Neural progenitor cell (in vitro differentiated cells): Measurements from ENCODE around the gene SFXN5. TPM values are rescaled to one million over a fixed set of nuclear protein-coding genes. Genes with fewer than 3 reads are reported as not detected.
"Not testable (repeated sequence)": the region's sequence is repeated elsewhere in the genome, so short reads cannot be mapped to it uniquely, and the experiment has no call there.

Experiments
- DNase-seq: peaks from one replicate; pipeline ENCODE4 v3.0.0-alpha.2; 2016; ENCODE audit warnings: low spot score
- H2AFZ ChIP-seq: fragments of 200-600 bp; sonication (generic); replicated peaks from 2 replicates; pipeline ENCODE4 v1.6.1; 2016; ENCODE audit warnings: antibody characterized with exemption
- H3F3A ChIP-seq: fragments of 200-600 bp; sonication (generic); 2 replicates; pipeline ENCODE4 v1.6.1; 2016; ENCODE audit warnings: antibody characterized with exemption, low read depth
- H3K27ac ChIP-seq: fragments of 200-600 bp; sonication (generic); 2 replicates; pipeline ENCODE4 v1.5.1; 2016; ENCODE audit warnings: mild to moderate bottlenecking
- H3K27me3 ChIP-seq: fragments of 200-600 bp; sonication (generic); 2 replicates; pipeline ENCODE4 v1.6.1; 2016; ENCODE audit warnings: mild to moderate bottlenecking, moderate library complexity
- H3K36me3 ChIP-seq: fragments of 200-600 bp; sonication (generic); 2 replicates; pipeline ENCODE4 v1.5.1; 2016
- H3K4me1 ChIP-seq: fragments of 200-600 bp; sonication (generic); 2 replicates; pipeline ENCODE4 v1.6.1; 2016; ENCODE audit warnings: mixed run types
- H3K4me2 ChIP-seq: fragments of 200-600 bp; sonication (generic); 2 replicates; pipeline ENCODE4 v1.6.1; 2016
- H3K4me3 ChIP-seq: fragments of 200-600 bp; sonication (generic); 2 replicates; pipeline ENCODE4 v1.5.1; 2016
- H3K79me2 ChIP-seq: fragments of 200-600 bp; sonication (generic); 2 replicates; pipeline ENCODE4 v1.6.1; 2016; ENCODE audit warnings: low read depth
- H3K9ac ChIP-seq: fragments of 200-600 bp; sonication (generic); 2 replicates; pipeline ENCODE4 v1.6.1; 2016
- H3K9me3 ChIP-seq: fragments of 200-600 bp; sonication (generic); 2 replicates; pipeline ENCODE4 v1.5.1; 2016; ENCODE audit warnings: low read depth
- H4K20me1 ChIP-seq: fragments of 200-600 bp; sonication (generic); 2 replicates; pipeline ENCODE4 v1.6.1; 2016; ENCODE audit warnings: low read depth
- H3K27ac Mint-ChIP-seq: 3 replicates; pipeline ENCODE4 v1.8.0; 2021; ENCODE audit warnings: mixed read lengths
- H3K27me3 Mint-ChIP-seq: 2 replicates; pipeline ENCODE4 v1.8.0; 2022; ENCODE audit warnings: low read depth, mild to moderate bottlenecking, inconsistent platforms, moderate library complexity, mixed read lengths; ENCODE audit not compliant: insufficient read depth
- H3K36me3 Mint-ChIP-seq: 3 replicates; pipeline ENCODE4 v1.8.0; 2021; ENCODE audit warnings: mixed read lengths
- H3K4me1 Mint-ChIP-seq: 3 replicates; pipeline ENCODE4 v1.8.0; 2021; ENCODE audit warnings: mixed read lengths
- H3K4me3 Mint-ChIP-seq: 3 replicates; pipeline ENCODE4 v1.8.0; 2021; ENCODE audit warnings: mild to moderate bottlenecking, moderate library complexity, mixed read lengths
- H3K9me3 Mint-ChIP-seq: 3 replicates; pipeline ENCODE4 v1.8.0; 2020; ENCODE audit warnings: mixed read lengths
- CTCF ChIP-seq: fragments of 200-600 bp; sonication (generic); IDR thresholded peaks from 2 replicates; pipeline ENCODE4 v1.5.1; 2017; ENCODE audit warnings: antibody characterized with exemption, mild to moderate bottlenecking
- EZH2 ChIP-seq: fragments of 200-600 bp; sonication (generic); IDR thresholded peaks from 2 replicates; pipeline ENCODE4 v1.6.1; 2017; ENCODE audit warnings: antibody characterized with exemption, mild to moderate bottlenecking, moderate library complexity
- EZH2phosphoT487 ChIP-seq: fragments of 200-600 bp; sonication (generic); IDR thresholded peaks from 2 replicates; pipeline ENCODE4 v1.6.1; 2017; ENCODE audit warnings: antibody characterized with exemption
- total RNA-seq: library from RNA; depleted of rRNA; stranded (reverse); fragments of >200 nt; gene quantifications from 2 replicates; pipeline ENCODE4 v1.2.3, GENCODE V29; 2015; ENCODE audit warnings: low replicate concordance

The SFXN5 gene
- total RNA-seq, 1 donor from 2014 or later = 3.4 TPM

- H3K9ac ChIP-seq = no peak overlapping the region
- Mint-ChIP-seq H3K4me1 (peaks cover 2% of the 10 kb centered on the region), H3K27me3 (peaks cover 5% of the 10 kb centered on the region), H3K27ac (no peak overlapping the region), H3K9me3 (no peaks in the 10 kb centered on the region), H3K4me3 (no peak overlapping the region), H3K36me3 (peaks cover 2% of the 10 kb centered on the region)
- no peaks in the 10 kb centered on the region for H3K9me3 ChIP-seq
- no peak for DNase-seq
- no peaks in the 10 kb centered on the region for H3K79me2 ChIP-seq
- no peaks in the 10 kb centered on the region for H3K36me3 ChIP-seq
- no peaks in the 10 kb centered on the region for H3K4me1 ChIP-seq
- no peak for TF ChIP-seq EZH2
- TF ChIP-seq CTCF = no peak
- TF ChIP-seq EZH2phosphoT487 = no peak
- H3K27ac ChIP-seq = no peak overlapping the region
- no peak overlapping the region for H3K4me2 ChIP-seq
- no peak overlapping the region for H2AFZ ChIP-seq
- H3K4me3 ChIP-seq = no peak overlapping the region
- no peaks in the 10 kb centered on the region for H3F3A ChIP-seq
- no peaks in the 10 kb centered on the region for H3K27me3 ChIP-seq
- H4K20me1 ChIP-seq = peaks cover 15% of the 10 kb centered on the region
Measured at GRCh38 chr2:73101626-73102256, 30.2 kb upstream of the SFXN5 start.

GRCh38 chr2:73100956-73101355 is 29.4 kb upstream of the SFXN5 start:
- no peaks in the 10 kb centered on the region for H3K9me3 Mint-ChIP-seq

GRCh38 chr2:73099486-73099885 is 28.0 kb upstream of the SFXN5 start:
- H3K4me1 ChIP-seq = no peaks in the 10 kb centered on the region
- TF ChIP-seq EZH2phosphoT487 (no peak), EZH2 (no peak), CTCF (no peak)
- no peaks in the 10 kb centered on the region for H3K27me3 ChIP-seq
- Mint-ChIP-seq H3K36me3 (no peaks in the 10 kb centered on the region), H3K4me1 (no peaks in the 10 kb centered on the region), H3K27me3 (peaks cover 10% of the 10 kb centered on the region), H3K9me3 (no peaks in the 10 kb centered on the region), H3K4me3 (no peak overlapping the region), H3K27ac (no peak overlapping the region)
- H3F3A ChIP-seq = no peaks in the 10 kb centered on the region
- H3K4me3 ChIP-seq = no peak overlapping the region
- H4K20me1 ChIP-seq = peaks cover 12% of the 10 kb centered on the region
- no peak overlapping the region for H3K27ac ChIP-seq
- no peak overlapping the region for H2AFZ ChIP-seq
- no peaks in the 10 kb centered on the region for H3K79me2 ChIP-seq
- H3K4me2 ChIP-seq = no peak overlapping the region
- DNase-seq = no peak
- H3K9me3 ChIP-seq = no peaks in the 10 kb centered on the region
- H3K36me3 ChIP-seq = no peaks in the 10 kb centered on the region
- no peak overlapping the region for H3K9ac ChIP-seq

More at GRCh38 chr2:73100956-73101355, 29.4 kb upstream of the SFXN5 start:
- peaks cover 2% of the 10 kb centered on the region for H3K4me1 Mint-ChIP-seq
- Histone ChIP-seq H4K20me1 (peaks cover 15% of the 10 kb centered on the region), H3K4me2 (no peak overlapping the region), H3K4me1 (no peaks in the 10 kb centered on the region), H3K36me3 (no peaks in the 10 kb centered on the region), H3K9me3 (no peaks in the 10 kb centered on the region), H3F3A (no peaks in the 10 kb centered on the region), H3K4me3 (no peak overlapping the region), H3K27ac (no peak overlapping the region), H2AFZ (no peak overlapping the region), H3K27me3 (no peaks in the 10 kb centered on the region), H3K79me2 (no peaks in the 10 kb centered on the region), H3K9ac (no peak overlapping the region)
- no peak overlapping the region for H3K27ac Mint-ChIP-seq
- peaks cover 2% of the 10 kb centered on the region for H3K36me3 Mint-ChIP-seq
- peaks cover 8% of the 10 kb centered on the region for H3K27me3 Mint-ChIP-seq
- DNase-seq = no peak
- TF ChIP-seq EZH2phosphoT487 = no peak
- no peak for TF ChIP-seq EZH2
- H3K4me3 Mint-ChIP-seq = no peak overlapping the region

GRCh38 chr2:73095910-73096309 is 24.4 kb upstream of the SFXN5 start:
- H3K9ac ChIP-seq = no peak overlapping the region
- no peak overlapping the region for H3K27ac ChIP-seq
- no peaks in the 10 kb centered on the region for H3K9me3 ChIP-seq
- no peaks in the 10 kb centered on the region for H3F3A ChIP-seq
- DNase-seq = no peak
- peaks cover 10% of the 10 kb centered on the region for H4K20me1 ChIP-seq
- Mint-ChIP-seq H3K36me3 (no peaks in the 10 kb centered on the region), H3K4me1 (peaks cover 22% of the 10 kb centered on the region), H3K4me3 (no peak overlapping the region), H3K9me3 (no peaks in the 10 kb centered on the region), H3K27me3 (peaks cover 5% of the 10 kb centered on the region), H3K27ac (no peak overlapping the region)
- no peaks in the 10 kb centered on the region for H3K36me3 ChIP-seq
- H3K4me3 ChIP-seq = no peak overlapping the region
- H2AFZ ChIP-seq = no peak overlapping the region
- H3K4me2 ChIP-seq = no peak overlapping the region
- no peaks in the 10 kb centered on the region for H3K4me1 ChIP-seq
- no peaks in the 10 kb centered on the region for H3K79me2 ChIP-seq
- no peaks in the 10 kb centered on the region for H3K27me3 ChIP-seq
- TF ChIP-seq CTCF (no peak), EZH2 (no peak), EZH2phosphoT487 (no peak)

- H3K9me3 Mint-ChIP-seq, H3K27me3 ChIP-seq, H3K4me3 Mint-ChIP-seq, H3K4me2 ChIP-seq, DNase-seq, H3K27ac ChIP-seq, H3K9ac ChIP-seq, H4K20me1 ChIP-seq, H3K4me3 ChIP-seq, H3K27ac Mint-ChIP-seq, H3K36me3 ChIP-seq, H3K27me3 Mint-ChIP-seq, H3K36me3 Mint-ChIP-seq, H3K79me2 ChIP-seq, H3K4me1 ChIP-seq, H3K9me3 ChIP-seq, H3F3A ChIP-seq, H2AFZ ChIP-seq: not testable (repeated sequence)
- peaks cover 30% of the 10 kb centered on the region for H3K4me1 Mint-ChIP-seq
Measured at GRCh38 chr2:73093601-73094218, 22.2 kb upstream of the SFXN5 start.
